ENCODE results near the gene TNNI2. TPM values are rescaled to one million over a fixed set of nuclear protein-coding genes. Genes with fewer than 3 reads are reported as not detected.

TNNI2 gene
- total and polyA plus RNA-seq, 8 donors = 0.24 to 8.5 (median 0.52) TPM; not detected in 1

DNA sequence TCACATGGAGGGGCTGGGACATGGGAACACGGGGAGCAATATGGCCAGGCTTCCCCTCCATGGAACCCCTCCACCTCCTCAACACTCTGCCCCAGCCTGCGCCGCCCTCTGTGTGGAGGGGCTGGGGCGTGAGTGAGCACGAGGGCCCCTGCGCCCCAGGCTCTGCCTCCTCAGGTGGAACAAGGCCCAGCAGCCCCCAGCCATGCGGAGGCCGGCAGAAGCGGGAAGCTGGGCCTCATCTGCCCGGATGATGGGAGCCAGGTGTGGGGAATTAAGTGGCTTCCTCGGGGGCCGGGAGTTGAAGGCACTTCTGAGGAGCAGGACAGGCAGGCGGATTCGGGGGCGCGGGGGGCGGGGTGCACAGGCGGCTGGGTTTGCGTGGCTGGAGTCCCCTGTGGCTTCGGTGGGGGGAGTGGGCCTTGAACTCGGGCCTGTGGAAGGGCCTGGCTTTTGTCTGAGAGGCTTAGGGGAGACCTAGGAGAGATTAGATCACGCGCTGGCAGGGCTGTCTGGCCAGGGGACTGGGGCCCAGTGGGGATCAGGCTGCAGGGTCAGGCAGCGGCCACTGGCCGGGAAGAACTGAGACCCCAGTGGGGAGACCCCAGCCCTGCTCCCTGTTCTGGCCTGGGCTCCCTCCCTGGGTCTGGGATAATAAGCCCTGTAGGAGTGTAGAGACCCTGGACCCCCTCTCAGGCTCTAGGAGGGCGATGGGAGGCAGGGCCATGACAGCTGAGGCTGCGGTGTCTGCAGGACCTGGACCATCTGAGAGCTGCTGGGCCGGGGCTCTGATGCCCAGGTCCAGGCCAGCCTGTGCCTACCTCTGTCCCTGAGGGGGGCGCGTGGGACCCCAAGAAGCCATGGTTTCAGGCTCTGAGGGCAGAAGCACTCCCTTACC lies 39.6 kb downstream of the TNNI2 start:
- peaks cover 0 to 10% of the 10 kb centered on the region in 2 donors for H3K36me3 ChIP-seq
- H3K9me3 ChIP-seq = no peaks in the 10 kb centered on the region
- peaks cover 3 to 43% of the 10 kb centered on the region in 2 donors for H3K4me1 ChIP-seq
- intact Hi-C loops (cut with DNase I) = no loop called here
- no peak for ATAC-seq
- peak in 1 of 4 donors; percentile 66 for DNase-seq
- H3K4me3 ChIP-seq = no peak overlapping the region
- H3K27ac ChIP-seq = no peak overlapping the region
- TF ChIP-seq, protein P1, sequence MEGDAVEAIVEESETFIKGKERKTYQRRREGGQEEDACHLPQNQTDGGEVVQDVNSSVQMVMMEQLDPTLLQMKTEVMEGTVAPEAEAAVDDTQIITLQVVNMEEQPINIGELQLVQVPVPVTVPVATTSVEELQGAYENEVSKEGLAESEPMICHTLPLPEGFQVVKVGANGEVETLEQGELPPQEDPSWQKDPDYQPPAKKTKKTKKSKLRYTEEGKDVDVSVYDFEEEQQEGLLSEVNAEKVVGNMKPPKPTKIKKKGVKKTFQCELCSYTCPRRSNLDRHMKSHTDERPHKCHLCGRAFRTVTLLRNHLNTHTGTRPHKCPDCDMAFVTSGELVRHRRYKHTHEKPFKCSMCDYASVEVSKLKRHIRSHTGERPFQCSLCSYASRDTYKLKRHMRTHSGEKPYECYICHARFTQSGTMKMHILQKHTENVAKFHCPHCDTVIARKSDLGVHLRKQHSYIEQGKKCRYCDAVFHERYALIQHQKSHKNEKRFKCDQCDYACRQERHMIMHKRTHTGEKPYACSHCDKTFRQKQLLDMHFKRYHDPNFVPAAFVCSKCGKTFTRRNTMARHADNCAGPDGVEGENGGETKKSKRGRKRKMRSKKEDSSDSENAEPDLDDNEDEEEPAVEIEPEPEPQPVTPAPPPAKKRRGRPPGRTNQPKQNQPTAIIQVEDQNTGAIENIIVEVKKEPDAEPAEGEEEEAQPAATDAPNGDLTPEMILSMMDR (IDR thresholded peaks at IDR 0.05) = no peak
- peaks cover 0 to 24% of the 10 kb centered on the region in 2 donors for H3K27me3 ChIP-seq

DNA sequence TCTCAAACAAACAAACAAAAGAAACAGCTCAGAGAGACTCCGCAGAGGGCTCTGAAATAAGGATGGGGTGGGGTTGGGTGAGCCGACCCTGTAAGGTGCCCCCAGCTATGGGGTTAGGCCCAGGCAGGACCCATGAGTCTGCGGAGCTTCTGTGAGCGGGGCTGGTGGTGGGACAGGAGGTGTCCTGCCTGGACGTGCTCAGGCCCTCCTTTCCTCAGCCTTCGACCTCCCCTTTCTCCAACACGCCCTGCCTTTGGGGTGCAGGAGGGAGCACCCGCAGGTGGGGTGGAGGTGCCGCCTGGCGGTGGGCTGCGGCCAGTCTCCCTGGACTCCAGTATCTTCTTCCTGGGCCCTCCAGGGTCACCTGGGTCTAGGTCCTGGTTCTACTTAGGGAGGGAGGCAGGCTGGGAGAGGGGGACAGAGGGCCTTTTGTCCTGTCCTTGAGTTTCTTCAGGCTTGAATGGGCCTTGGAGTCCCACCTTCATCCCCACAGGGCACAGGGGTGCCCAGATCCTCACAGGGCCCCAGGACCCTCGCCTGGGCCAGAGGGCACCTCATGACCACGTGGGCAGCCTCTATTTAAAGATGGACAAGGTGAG lies 40.7 kb downstream of the TNNI2 start:
- intact Hi-C loops (cut with DNase I) = no loop called here
- H3K9me3 ChIP-seq = no peaks in the 10 kb centered on the region
- peaks cover 0 to 23% of the 10 kb centered on the region in 2 donors for H3K27me3 ChIP-seq
- peaks cover 3 to 43% of the 10 kb centered on the region in 2 donors for H3K4me1 ChIP-seq
- H3K4me3 ChIP-seq = no peak overlapping the region
- ATAC-seq (no peak), DNase-seq (peak in 1 of 4 donors; percentile 50)
- TF ChIP-seq, protein P1 (IDR thresholded peaks at IDR 0.05) = no peak
- H3K36me3 ChIP-seq = peaks cover 0 to 20% of the 10 kb centered on the region in 2 donors
- H3K27ac ChIP-seq = no peak overlapping the region

DNA sequence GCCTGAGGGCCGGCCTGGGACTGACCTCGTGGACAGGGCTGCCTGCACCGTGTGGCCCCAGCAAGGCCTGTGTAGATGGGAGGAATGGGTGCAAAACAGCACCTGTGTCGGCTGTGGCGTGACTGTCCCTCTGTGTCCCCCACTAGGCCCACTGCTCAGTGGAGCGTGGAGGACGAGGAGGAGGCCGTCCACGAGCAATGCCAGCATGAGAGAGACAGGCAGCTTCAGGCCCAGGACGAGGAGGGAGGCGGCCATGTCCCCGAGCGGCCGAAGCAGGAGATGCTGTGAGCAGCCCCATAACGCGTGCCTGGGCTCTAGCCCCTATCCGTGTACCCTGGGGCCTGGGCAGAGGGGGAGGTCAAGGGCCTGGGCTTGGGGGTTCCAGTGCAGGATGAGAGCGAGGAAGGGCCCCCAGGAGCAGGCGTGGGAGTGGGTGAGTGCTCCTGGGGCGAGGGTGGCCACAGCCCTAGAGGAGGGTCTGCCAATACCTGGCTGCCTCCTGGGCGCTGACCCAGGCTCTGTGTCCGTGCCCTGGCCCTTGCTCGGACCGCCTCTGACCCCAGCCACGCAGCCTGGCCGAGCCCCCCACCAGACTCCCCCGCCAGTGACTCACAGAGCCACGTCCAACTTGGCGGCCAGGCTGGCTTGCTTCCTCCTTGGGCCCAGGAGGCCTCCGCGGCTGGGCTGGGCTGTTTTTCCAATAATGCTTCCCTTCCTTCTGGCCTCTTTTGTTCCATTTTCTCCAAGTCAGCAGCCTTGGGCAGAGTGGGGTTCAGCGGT lies 41.4 kb downstream of the TNNI2 start:
- Histone ChIP-seq H3K4me1 (peaks cover 3 to 43% of the 10 kb centered on the region in 2 donors), H3K9me3 (no peaks in the 10 kb centered on the region), H3K36me3 (peaks cover 0 to 27% of the 10 kb centered on the region in 2 donors), H3K4me3 (no peak overlapping the region), H3K27ac (peak overlapping the region; percentile 37 to 44), H3K27me3 (peaks cover 0 to 16% of the 10 kb centered on the region in 2 donors)
- TF ChIP-seq, protein P1 (IDR thresholded peaks at IDR 0.05) = no peak
- ATAC-seq (peak; percentile 16), DNase-seq (peak in 2 of 4 donors; percentile 53 to 82)
- intact Hi-C loops (cut with DNase I) = no loop called here

DNA sequence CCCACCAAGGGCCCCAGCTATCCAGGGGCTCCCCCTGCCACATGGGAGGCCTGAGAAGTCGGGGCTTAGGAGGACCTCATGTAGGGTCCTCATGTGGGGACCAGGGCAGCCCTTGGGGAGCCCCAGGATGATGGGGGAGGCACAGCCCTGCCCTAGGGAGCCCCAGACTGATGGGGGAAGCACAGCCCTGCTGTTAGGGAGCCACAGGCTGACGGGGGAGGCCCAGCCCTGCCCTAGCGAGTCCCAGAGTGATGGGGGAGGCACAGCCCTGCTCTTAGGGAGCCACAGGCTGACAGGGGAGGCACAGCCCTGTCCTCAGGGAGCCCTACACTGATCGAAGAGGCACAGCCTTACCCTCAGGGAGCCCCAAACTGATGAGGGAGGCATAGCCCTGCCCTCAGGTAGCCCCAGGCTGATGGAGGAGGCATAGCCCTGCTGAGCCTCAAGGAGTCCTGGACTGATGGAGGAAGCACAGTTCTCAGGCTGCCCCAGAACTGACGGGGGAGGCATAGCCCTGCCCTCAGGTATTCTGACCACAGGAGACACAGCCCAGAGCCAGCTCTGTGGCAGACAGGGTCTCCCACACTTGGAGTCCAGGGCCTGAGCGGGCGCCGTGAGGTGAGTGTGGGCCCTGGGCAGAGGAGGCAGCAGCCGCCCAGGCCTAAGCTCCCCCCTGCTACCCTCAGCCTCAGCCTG lies 42.1 kb downstream of the TNNI2 start:
- Histone ChIP-seq H3K4me1 (peaks cover 3 to 41% of the 10 kb centered on the region in 2 donors), H3K9me3 (no peaks in the 10 kb centered on the region), H3K36me3 (peaks cover 0 to 35% of the 10 kb centered on the region in 2 donors), H3K27me3 (peaks cover 0 to 15% of the 10 kb centered on the region in 2 donors), H3K27ac (peak overlapping the region; percentile 37 to 44), H3K4me3 (no peak overlapping the region)
- no peak for ATAC-seq
- TF ChIP-seq, protein P1 (IDR thresholded peaks at IDR 0.05) = no peak
- intact Hi-C loops (cut with DNase I) = no loop called here
- no peak for DNase-seq

All from left lung (tissue), 10 donors.